Type B pancreatic cell (in vitro differentiated cells): ENCODE results near the gene UPK3BL2. TPM values are rescaled to one million over a fixed set of nuclear protein-coding genes. Genes with fewer than 3 reads are reported as not detected.
A peak's percentile ranks its signal among the peaks of the same experiment; 100 is the strongest.
"Not testable (repeated sequence)": the region's sequence is repeated elsewhere in the genome, so short reads cannot be mapped to it uniquely, and the experiment has no call there.

ENCODE experiments used
- DNase-seq: peaks from one replicate; pipeline ENCODE4 v3.0.0; 2021; ENCODE audit warnings: mixed read lengths; ENCODE audit not compliant: unreplicated experiment; ENCODE audit errors: extremely low spot score
- H3K27ac Mint-ChIP-seq: 2 replicates; pipeline ENCODE4 v1.8.0; 2021; ENCODE audit warnings: mild to moderate bottlenecking, mixed read lengths
- H3K27me3 Mint-ChIP-seq: 2 replicates; pipeline ENCODE4 v1.8.0; 2021; ENCODE audit warnings: mixed read lengths
- H3K36me3 Mint-ChIP-seq: 2 replicates; pipeline ENCODE4 v1.8.0; 2021; ENCODE audit warnings: mixed read lengths
- H3K4me1 Mint-ChIP-seq: one replicate; pipeline ENCODE4 v1.8.0; 2021; ENCODE audit warnings: mixed read lengths; ENCODE audit not compliant: unreplicated experiment
- H3K4me3 Mint-ChIP-seq: 2 replicates; pipeline ENCODE4 v1.8.0; 2021; ENCODE audit warnings: mild to moderate bottlenecking, mixed read lengths
- H3K9me3 Mint-ChIP-seq: 2 replicates; pipeline ENCODE4 v1.8.0; 2021; ENCODE audit warnings: mixed read lengths
- total RNA-seq: library from RNA; stranded (reverse); gene quantifications from 2 replicates; pipeline ENCODE4 v1.2.1, GENCODE V29; 2021; ENCODE audit warnings: low replicate concordance

Gene UPK3BL2
- total RNA-seq, 1 donor from 2014 or later, result 19.5 TPM

DNA sequence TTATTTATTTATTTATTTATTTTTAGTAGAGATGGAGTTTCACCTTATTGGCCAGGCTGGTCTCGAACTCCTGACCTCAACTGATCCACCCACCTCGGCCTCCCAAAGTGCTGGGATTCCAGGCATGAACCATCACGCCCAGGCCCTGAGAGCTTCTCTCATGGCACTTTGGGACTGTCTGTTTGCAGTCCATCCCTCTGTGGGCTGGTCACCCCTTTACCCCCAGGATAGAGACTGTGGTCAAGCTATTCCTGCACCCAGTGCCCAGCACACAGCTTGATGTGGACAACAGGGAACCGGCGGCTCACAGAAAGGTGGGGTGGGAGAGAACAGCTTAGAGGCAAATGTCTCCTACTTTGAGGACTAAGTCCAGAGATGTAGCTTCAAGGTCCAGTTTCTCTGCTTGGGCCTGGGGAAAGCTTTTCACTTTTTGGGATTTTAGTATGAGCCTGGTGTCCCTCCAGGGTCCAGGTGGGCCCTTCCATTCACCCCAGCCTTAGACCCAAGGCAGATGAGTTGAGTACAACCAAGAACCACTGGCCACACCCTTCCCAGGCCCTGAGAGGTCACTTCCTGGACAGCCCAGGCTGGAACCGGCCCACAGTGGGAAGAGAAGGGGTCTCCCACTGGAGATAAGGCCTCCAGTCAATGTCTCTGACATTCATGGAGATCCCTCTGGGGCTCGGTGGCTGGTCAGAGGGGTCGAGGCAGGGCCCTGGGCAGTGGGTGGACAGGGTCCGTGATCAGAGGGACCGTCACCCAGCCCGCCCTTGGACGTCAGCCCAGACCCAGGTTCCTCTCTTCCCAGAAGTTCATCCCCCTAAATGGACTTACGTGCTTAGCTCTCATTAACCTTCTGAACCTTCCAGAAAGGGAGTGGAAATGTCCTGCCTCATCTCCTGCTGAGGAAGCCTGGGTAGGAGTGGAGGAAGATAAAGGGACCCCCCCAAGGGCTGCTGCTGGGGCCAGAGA, 15.4 kb downstream of the UPK3BL2 start:
- not testable (repeated sequence) for H3K36me3 Mint-ChIP-seq, H3K9me3 Mint-ChIP-seq

DNA sequence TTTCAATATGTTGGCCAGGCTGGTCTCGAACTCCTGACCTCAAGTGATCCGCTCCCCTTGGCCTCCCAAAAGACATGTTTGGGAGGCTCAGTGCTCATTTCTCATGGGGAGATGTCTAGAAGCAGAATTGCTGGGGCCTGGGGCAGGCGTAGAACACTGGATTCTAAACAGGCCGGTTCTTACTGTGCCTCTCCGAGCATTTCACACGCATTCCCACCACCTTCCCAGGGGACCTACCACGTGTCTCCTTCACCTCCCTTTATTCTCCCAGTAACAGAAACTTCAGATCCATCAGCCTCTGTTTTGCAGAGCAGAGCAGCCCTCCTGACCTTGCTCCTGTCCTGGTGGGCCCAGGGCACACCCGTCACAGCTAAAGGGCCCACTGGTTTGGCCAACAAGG, 16.3 kb downstream of the UPK3BL2 start:
- not testable (repeated sequence) for H3K27me3 Mint-ChIP-seq, H3K9me3 Mint-ChIP-seq, H3K4me3 Mint-ChIP-seq, DNase-seq, H3K4me1 Mint-ChIP-seq, H3K27ac Mint-ChIP-seq, H3K36me3 Mint-ChIP-seq

More for the DNA sequence above, 15.4 kb downstream of the UPK3BL2 start:
- not testable (repeated sequence) for H3K27ac Mint-ChIP-seq, H3K4me3 Mint-ChIP-seq, H3K27me3 Mint-ChIP-seq, DNase-seq, H3K4me1 Mint-ChIP-seq

DNA sequence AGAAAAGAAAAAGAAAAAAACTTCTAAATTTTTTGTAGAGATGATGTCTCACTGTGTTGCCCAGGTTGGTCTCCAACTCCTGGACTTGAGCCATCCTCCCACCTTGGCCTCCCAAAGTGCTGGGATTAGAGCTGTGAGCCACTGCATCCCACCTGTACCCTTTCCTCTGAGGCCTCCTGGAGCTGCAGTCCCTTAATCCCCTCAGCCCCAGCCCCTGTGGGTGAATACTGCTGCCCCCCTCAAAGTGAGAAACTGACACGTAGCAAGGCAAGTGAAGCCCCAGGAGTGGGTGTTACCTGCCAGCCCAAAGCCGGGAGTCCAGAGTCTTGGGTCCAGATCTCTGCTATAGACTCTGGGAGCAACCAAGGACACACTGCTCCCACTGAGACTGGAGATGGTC, 18.7 kb downstream of the UPK3BL2 start:
- not testable (repeated sequence) for H3K36me3 Mint-ChIP-seq, H3K27ac Mint-ChIP-seq

GRCh38 chr7:102520797-102521196, 22.7 kb downstream of the UPK3BL2 start:
- H3K27me3 Mint-ChIP-seq, H3K36me3 Mint-ChIP-seq, H3K27ac Mint-ChIP-seq, H3K4me3 Mint-ChIP-seq, DNase-seq, H3K4me1 Mint-ChIP-seq, H3K9me3 Mint-ChIP-seq: not testable (repeated sequence)

More for the DNA sequence above, 18.7 kb downstream of the UPK3BL2 start:
- H3K4me1 Mint-ChIP-seq, DNase-seq, H3K9me3 Mint-ChIP-seq, H3K4me3 Mint-ChIP-seq, H3K27me3 Mint-ChIP-seq: not testable (repeated sequence)

- H3K27me3 Mint-ChIP-seq, H3K27ac Mint-ChIP-seq, H3K36me3 Mint-ChIP-seq, H3K9me3 Mint-ChIP-seq, DNase-seq, H3K4me1 Mint-ChIP-seq: not testable (repeated sequence)
- peak within 1 kb of the TSS; percentile 45 for H3K4me3 Mint-ChIP-seq
Measured at GRCh38 chr7:102517550-102518147, 25.8 kb downstream of the UPK3BL2 start, which contains the start of gene RASA4B. TSS of gene RASA4B (minus strand) at chr7:102517777. CDS start at chr7:102517710, 67 bp downstream.

GRCh38 chr7:102516951-102517350, 26.5 kb downstream of the UPK3BL2 start:
- not testable (repeated sequence) for H3K36me3 Mint-ChIP-seq, H3K4me3 Mint-ChIP-seq, H3K4me1 Mint-ChIP-seq, DNase-seq, H3K9me3 Mint-ChIP-seq, H3K27ac Mint-ChIP-seq, H3K27me3 Mint-ChIP-seq

GRCh38 chr7:102515889-102516288, 27.6 kb downstream of the UPK3BL2 start:
- not testable (repeated sequence) for H3K27ac Mint-ChIP-seq, H3K27me3 Mint-ChIP-seq, H3K4me3 Mint-ChIP-seq, DNase-seq, H3K9me3 Mint-ChIP-seq, H3K4me1 Mint-ChIP-seq, H3K36me3 Mint-ChIP-seq

- H3K27ac Mint-ChIP-seq, H3K27me3 Mint-ChIP-seq, H3K4me3 Mint-ChIP-seq, H3K4me1 Mint-ChIP-seq, DNase-seq, H3K36me3 Mint-ChIP-seq, H3K9me3 Mint-ChIP-seq: not testable (repeated sequence)
Measured at GRCh38 chr7:102514881-102515721, 28.4 kb downstream of the UPK3BL2 start.

- not testable (repeated sequence) for H3K27ac Mint-ChIP-seq, DNase-seq, H3K36me3 Mint-ChIP-seq
Measured at GRCh38 chr7:102512642-102513221, 30.8 kb downstream of the UPK3BL2 start.

GRCh38 chr7:102511860-102512522, 31.5 kb downstream of the UPK3BL2 start:
- not testable (repeated sequence) for H3K4me3 Mint-ChIP-seq, H3K4me1 Mint-ChIP-seq, H3K27me3 Mint-ChIP-seq, H3K27ac Mint-ChIP-seq, H3K9me3 Mint-ChIP-seq, H3K36me3 Mint-ChIP-seq, DNase-seq

More at GRCh38 chr7:102512642-102513221, 30.8 kb downstream of the UPK3BL2 start:
- not testable (repeated sequence) for H3K4me3 Mint-ChIP-seq, H3K4me1 Mint-ChIP-seq, H3K27me3 Mint-ChIP-seq, H3K9me3 Mint-ChIP-seq

DNA sequence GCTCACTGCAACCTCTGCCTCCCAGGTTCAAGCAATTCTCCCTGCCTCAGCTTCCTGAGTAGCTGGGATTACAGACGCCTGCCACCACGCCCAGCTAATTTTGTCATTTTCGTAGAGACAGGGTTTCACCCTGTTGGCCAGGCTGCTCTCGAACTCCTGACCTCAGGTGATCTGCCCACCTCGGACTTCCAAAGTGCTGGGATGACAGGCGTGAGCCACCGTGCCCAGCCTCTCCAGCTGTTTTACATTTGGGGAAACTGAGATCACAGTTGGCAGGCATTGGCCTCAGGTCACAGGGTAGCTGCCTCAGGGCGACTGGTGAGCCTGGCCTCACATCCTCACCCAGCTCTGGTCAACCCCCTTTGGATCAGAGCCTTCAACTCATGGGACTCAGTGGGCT, 32.9 kb downstream of the UPK3BL2 start:
- H3K36me3 Mint-ChIP-seq, H3K27ac Mint-ChIP-seq, H3K9me3 Mint-ChIP-seq, DNase-seq, H3K4me3 Mint-ChIP-seq, H3K27me3 Mint-ChIP-seq, H3K4me1 Mint-ChIP-seq: not testable (repeated sequence)

GRCh38 chr7:102507410-102508088, 35.9 kb downstream of the UPK3BL2 start:
- H3K27ac Mint-ChIP-seq, result not testable (repeated sequence)

More at GRCh38 chr7:102507410-102508088, 35.9 kb downstream of the UPK3BL2 start:
- not testable (repeated sequence) for H3K27me3 Mint-ChIP-seq, DNase-seq, H3K9me3 Mint-ChIP-seq, H3K4me3 Mint-ChIP-seq, H3K4me1 Mint-ChIP-seq, H3K36me3 Mint-ChIP-seq
